Duodenal mucosa (tissue), 2 donors: ENCODE data around the gene ZNF398.
"Not testable (repeated sequence)": the region's sequence is repeated elsewhere in the genome, so short reads cannot be mapped to it uniquely, and the experiment has no call there.

ENCODE experiments used
- H3K27ac ChIP-seq: one replicate; pipeline ENCODE4 v1.7.0; 2013; ENCODE audit warnings: low read depth, low read length
- H3K27me3 ChIP-seq, 2 donors: one replicate each; pipeline ENCODE4 v1.7.0; 2013; ENCODE audit warnings: low read length in 2 of 2, control low read depth in 1 of 2; ENCODE audit not compliant: insufficient read depth in 2 of 2, control insufficient read depth in 1 of 2
- H3K36me3 ChIP-seq, 2 donors: one replicate each; pipeline ENCODE4 v1.7.0; 2013; ENCODE audit warnings: low read length in 2 of 2, control low read depth in 1 of 2; ENCODE audit not compliant: insufficient read depth in 2 of 2, control insufficient read depth in 1 of 2
- H3K4me1 ChIP-seq, 2 donors: one replicate each; pipeline ENCODE4 v1.7.0; 2013; ENCODE audit warnings: low read length in 2 of 2, control low read depth in 1 of 2; ENCODE audit not compliant: insufficient read depth in 2 of 2, control insufficient read depth in 1 of 2
- H3K4me3 ChIP-seq, 2 donors: one replicate each; pipeline ENCODE4 v1.7.0; 2013; ENCODE audit warnings: low read length in 2 of 2, low read depth in 1 of 2
- H3K9ac ChIP-seq, 2 donors: one replicate each; pipeline ENCODE4 v1.7.0; 2013; ENCODE audit warnings: low read length in 2 of 2, low read depth in 1 of 2
- H3K9me3 ChIP-seq, 2 donors: one replicate each; pipeline ENCODE4 v1.7.0; 2013; ENCODE audit warnings: low read length in 2 of 2, control low read depth in 1 of 2; ENCODE audit not compliant: control insufficient read depth in 1 of 2

ZNF398 gene

DNA sequence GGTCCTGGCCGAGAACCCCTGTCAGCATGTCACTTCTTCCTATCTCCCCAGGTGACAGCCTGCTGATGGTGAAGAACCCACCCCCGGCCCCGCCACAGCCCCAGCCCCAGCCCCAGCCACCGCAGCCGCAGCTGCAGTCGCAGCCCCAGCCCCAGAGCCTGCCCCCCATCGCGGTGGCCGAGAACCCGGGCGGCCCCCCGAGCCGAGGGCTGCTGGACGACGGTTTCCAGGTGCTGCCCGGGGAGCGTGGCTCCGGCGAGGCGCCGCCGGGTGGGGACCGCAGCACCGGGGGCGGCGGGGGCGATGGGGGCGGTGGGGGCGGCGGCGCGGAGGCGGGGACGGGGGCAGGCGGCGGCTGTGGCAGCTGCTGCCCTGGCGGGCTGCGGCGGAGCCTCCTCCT, 76.5 kb downstream of the ZNF398 start:
- H3K36me3 ChIP-seq, result peaks cover 5 to 43% of the 10 kb centered on the region in 2 donors
- no peaks in the 10 kb centered on the region for H3K27me3 ChIP-seq
- H3K4me1 ChIP-seq, result peaks cover 0 to 4% of the 10 kb centered on the region in 2 donors
- H3K4me3 ChIP-seq, result no peak overlapping the region
- no peak overlapping the region for H3K9ac ChIP-seq
- no peaks in the 10 kb centered on the region for H3K9me3 ChIP-seq
- H3K27ac ChIP-seq, result no peak overlapping the region

DNA sequence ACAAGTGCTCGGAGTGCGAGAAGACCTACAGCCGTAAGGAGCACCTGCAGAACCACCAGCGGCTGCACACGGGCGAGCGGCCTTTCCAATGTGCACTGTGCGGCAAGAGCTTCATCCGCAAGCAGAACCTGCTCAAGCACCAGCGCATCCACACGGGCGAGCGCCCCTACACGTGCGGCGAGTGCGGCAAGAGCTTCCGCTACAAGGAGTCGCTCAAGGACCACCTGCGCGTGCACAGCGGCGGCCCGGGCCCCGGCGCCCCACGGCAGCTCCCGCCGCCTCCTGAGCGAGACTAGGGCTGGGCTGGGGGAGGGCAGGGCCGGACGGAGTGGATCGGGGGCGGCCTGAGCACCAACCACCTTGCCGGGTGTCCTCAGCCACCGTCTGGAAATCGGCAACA, 77.1 kb downstream of the ZNF398 start:
- H3K27me3 ChIP-seq, result no peaks in the 10 kb centered on the region
- H3K4me3 ChIP-seq, result no peak overlapping the region
- peaks cover 4 to 37% of the 10 kb centered on the region in 2 donors for H3K36me3 ChIP-seq
- H3K27ac ChIP-seq, result no peak overlapping the region
- no peaks in the 10 kb centered on the region for H3K9me3 ChIP-seq
- H3K9ac ChIP-seq, result no peak overlapping the region
- peaks cover 0 to 4% of the 10 kb centered on the region in 2 donors for H3K4me1 ChIP-seq

GRCh38 chr7:149225106-149225505, 77.9 kb downstream of the ZNF398 start:
- H3K27ac ChIP-seq, result no peak overlapping the region
- H3K36me3 ChIP-seq, result peaks cover 4 to 36% of the 10 kb centered on the region in 2 donors
- H3K9me3 ChIP-seq, result no peaks in the 10 kb centered on the region
- peaks cover 0 to 4% of the 10 kb centered on the region in 2 donors for H3K4me1 ChIP-seq
- no peaks in the 10 kb centered on the region for H3K27me3 ChIP-seq
- no peak overlapping the region for H3K4me3 ChIP-seq
- H3K9ac ChIP-seq, result no peak overlapping the region

GRCh38 chr7:149225656-149226055, 78.4 kb downstream of the ZNF398 start:
- Histone ChIP-seq H3K27ac (no peak overlapping the region), H3K9ac (no peak overlapping the region), H3K9me3 (no peaks in the 10 kb centered on the region), H3K4me3 (no peak overlapping the region), H3K4me1 (peaks cover 0 to 4% of the 10 kb centered on the region in 2 donors), H3K27me3 (no peaks in the 10 kb centered on the region), H3K36me3 (peaks cover 0 to 31% of the 10 kb centered on the region in 2 donors)

- not testable (repeated sequence) for H3K27ac ChIP-seq, H3K27me3 ChIP-seq
- peaks cover 0 to 25% of the 10 kb centered on the region in 2 donors for H3K36me3 ChIP-seq
Observed at GRCh38 chr7:149226366-149226765, 79.1 kb downstream of the ZNF398 start.

DNA sequence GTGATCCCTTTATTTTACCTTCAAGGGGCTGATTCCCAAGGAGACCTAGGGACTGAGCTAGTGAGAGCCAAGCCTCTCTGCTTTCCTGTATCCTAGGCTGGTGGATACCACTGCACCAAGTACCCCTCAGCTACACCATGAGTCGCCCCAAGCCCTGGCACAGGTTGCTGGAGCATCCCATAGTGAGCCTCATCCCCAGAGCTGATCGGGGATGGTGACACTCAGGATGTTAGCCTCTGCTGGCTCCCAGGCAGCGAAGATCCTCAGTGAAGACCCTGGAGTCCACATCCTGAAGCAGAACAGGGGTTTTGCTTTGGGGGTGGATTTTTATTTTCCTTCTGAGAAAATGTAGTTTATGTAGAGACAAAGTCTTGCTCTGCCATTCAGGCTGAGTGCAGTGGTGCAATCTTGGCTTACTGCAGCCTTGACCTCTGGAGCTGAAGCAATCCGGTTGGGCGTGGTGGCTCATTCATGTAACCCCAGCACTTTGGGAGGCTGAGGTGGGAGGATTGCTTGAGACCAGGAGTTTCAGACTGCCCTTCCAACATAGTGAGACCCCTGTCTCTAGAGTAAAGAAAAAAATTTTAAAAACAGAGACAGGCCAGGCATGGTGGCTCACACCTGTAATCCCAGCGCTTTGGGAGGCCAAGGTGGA, 79.7 kb downstream of the ZNF398 start:
- Histone ChIP-seq H3K4me3 (no peak overlapping the region), H3K9me3 (no peaks in the 10 kb centered on the region), H3K27ac (no peak overlapping the region), H3K27me3 (no peaks in the 10 kb centered on the region), H3K9ac (no peak overlapping the region), H3K4me1 (peaks cover 0 to 4% of the 10 kb centered on the region in 2 donors), H3K36me3 (peaks cover 0 to 20% of the 10 kb centered on the region in 2 donors)

More at GRCh38 chr7:149226366-149226765, 79.1 kb downstream of the ZNF398 start:
- not testable (repeated sequence) for H3K4me1 ChIP-seq, H3K9ac ChIP-seq, H3K9me3 ChIP-seq, H3K4me3 ChIP-seq

DNA sequence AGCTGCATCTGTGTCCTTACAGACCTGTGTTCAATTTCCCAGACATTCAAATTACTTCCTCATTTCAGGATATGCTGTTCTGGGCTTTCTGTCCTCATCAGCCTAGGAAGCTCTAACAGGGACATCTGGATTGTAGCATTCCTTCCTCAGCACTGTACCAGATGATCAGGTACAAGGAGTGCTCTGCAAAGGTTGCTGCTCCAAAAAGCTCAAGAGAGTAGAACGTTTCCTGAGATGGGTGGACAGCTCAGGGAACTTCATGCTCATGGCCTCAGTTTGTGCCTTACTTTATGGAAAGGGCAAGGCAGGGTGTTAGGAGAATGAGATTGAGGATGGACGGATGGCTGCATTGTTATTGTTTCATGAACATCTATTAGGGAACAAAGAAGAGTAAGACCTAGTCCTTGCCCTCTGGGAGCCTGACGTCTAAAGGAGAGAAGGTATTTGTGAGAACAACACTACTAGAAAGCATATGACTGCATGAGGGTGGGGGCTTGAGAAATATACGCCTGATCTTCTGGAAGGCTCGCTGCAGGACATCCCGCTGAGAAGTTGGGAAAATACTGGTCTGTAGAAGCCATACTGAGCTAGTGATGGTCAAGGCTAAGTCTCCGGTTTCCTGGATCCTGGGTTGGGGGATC, 81.7 kb downstream of the ZNF398 start:
- no peak overlapping the region for H3K4me3 ChIP-seq
- H3K9ac ChIP-seq, result no peak overlapping the region
- H3K4me1 ChIP-seq, result peaks cover 0 to 4% of the 10 kb centered on the region in 2 donors
- H3K9me3 ChIP-seq, result no peaks in the 10 kb centered on the region
- H3K36me3 ChIP-seq, result peaks cover 0 to 12% of the 10 kb centered on the region in 2 donors
- H3K27ac ChIP-seq, result no peak overlapping the region
- no peaks in the 10 kb centered on the region for H3K27me3 ChIP-seq

DNA sequence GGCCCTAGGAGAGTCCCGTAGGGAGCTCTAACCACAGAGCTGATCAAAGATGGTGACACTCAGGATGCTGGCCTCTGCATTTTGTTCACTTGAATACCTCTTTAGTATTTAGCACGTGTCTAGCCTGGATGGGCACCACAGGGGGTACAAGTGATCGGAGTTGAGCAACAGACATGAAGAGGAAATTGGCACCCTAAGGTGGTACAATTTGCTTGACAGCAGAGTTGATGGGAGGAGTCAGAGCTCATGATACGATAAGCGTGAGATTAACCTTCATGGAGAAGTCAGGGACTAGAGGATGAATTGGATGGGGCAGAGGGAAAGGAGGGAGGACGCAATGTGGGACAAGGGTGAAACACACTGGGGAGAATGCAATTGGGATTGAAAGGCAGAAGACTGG, 82.3 kb downstream of the ZNF398 start:
- Histone ChIP-seq H3K4me3 (no peak overlapping the region), H3K9ac (no peak overlapping the region), H3K27ac (no peak overlapping the region), H3K9me3 (no peaks in the 10 kb centered on the region), H3K36me3 (peaks cover 0 to 7% of the 10 kb centered on the region in 2 donors), H3K27me3 (no peaks in the 10 kb centered on the region), H3K4me1 (peaks cover 0 to 4% of the 10 kb centered on the region in 2 donors)

GRCh38 chr7:149232362-149232761, 85.1 kb downstream of the ZNF398 start:
- H3K9ac ChIP-seq, result no peak overlapping the region
- no peak overlapping the region for H3K4me3 ChIP-seq
- H3K9me3 ChIP-seq, result no peaks in the 10 kb centered on the region
- H3K36me3 ChIP-seq, result no peaks in the 10 kb centered on the region
- H3K4me1 ChIP-seq, result no peaks in the 10 kb centered on the region
- no peaks in the 10 kb centered on the region for H3K27me3 ChIP-seq
- no peak overlapping the region for H3K27ac ChIP-seq
